HTERT RPE-1 (cell line): ENCODE measurements around the gene PCDHA1.

Experiments
- in situ Hi-C: fragments of 300-500 bp; cut with MboI; formaldehyde crosslinking; loops from 4 replicates; pipeline ENCODE4 v1.14.3; 2020; ENCODE audit warnings: low sequenced_read_pairs

PCDHA1 gene

GRCh38 chr5:140986117-140986521 lies 200.2 kb downstream of the PCDHA1 start:
- in situ Hi-C loops = no loop called here

- in situ Hi-C loops = no loop called here
These were observed 202.2 kb downstream of the PCDHA1 start for GRCh38 chr5:140988100-140988499.

GRCh38 chr5:140988608-140989007 lies 202.7 kb downstream of the PCDHA1 start:
- in situ Hi-C loops = no loop called here

GRCh38 chr5:140989254-140990020 lies 203.5 kb downstream of the PCDHA1 start:
- in situ Hi-C loops = no loop called here

- in situ Hi-C loops = no loop called here
These were observed 206.9 kb downstream of the PCDHA1 start for GRCh38 chr5:140992828-140993227.

GRCh38 chr5:140996060-140996459 lies 210.1 kb downstream of the PCDHA1 start:
- in situ Hi-C loops = no loop called here

GRCh38 chr5:140998921-140999410 lies 213.0 kb downstream of the PCDHA1 start:
- in situ Hi-C loops = no loop called here

- in situ Hi-C loops = no loop called here
These were observed 215.5 kb downstream of the PCDHA1 start for GRCh38 chr5:141001446-141001843.

GRCh38 chr5:141001844-141002604 lies 216.1 kb downstream of the PCDHA1 start:
- in situ Hi-C loops = no loop called here

GRCh38 chr5:141002605-141002965 lies 216.6 kb downstream of the PCDHA1 start:
- in situ Hi-C loops = no loop called here

- in situ Hi-C loops = no loop called here
These were observed 217.1 kb downstream of the PCDHA1 start for GRCh38 chr5:141003031-141003430.

GRCh38 chr5:141003791-141004611 lies 218.1 kb downstream of the PCDHA1 start:
- in situ Hi-C loops = no loop called here

GRCh38 chr5:141007791-141008190 lies 221.9 kb downstream of the PCDHA1 start:
- in situ Hi-C loops = no loop called here

- in situ Hi-C loops = no loop called here
These were observed 224.3 kb downstream of the PCDHA1 start for GRCh38 chr5:141010047-141010793.

GRCh38 chr5:141017943-141018342 lies 232.0 kb downstream of the PCDHA1 start:
- in situ Hi-C loops = no loop called here

- in situ Hi-C loops = no loop called here
These were observed 236.4 kb downstream of the PCDHA1 start for GRCh38 chr5:141022384-141022783.

- in situ Hi-C loops = no loop called here
These were observed 245.1 kb downstream of the PCDHA1 start for GRCh38 chr5:141031006-141031405.

GRCh38 chr5:141032626-141033025 lies 246.7 kb downstream of the PCDHA1 start:
- in situ Hi-C loops = no loop called here

- in situ Hi-C loops = no loop called here
These were observed 253.1 kb downstream of the PCDHA1 start for GRCh38 chr5:141039061-141039460.

GRCh38 chr5:141039517-141039916 lies 253.6 kb downstream of the PCDHA1 start:
- in situ Hi-C loops = no loop called here
